ENCODE results near the gene NPTN.
"Not testable (repeated sequence)": the region's sequence is repeated elsewhere in the genome, so short reads cannot be mapped to it uniquely, and the experiment has no call there.

Gene NPTN

DNA sequence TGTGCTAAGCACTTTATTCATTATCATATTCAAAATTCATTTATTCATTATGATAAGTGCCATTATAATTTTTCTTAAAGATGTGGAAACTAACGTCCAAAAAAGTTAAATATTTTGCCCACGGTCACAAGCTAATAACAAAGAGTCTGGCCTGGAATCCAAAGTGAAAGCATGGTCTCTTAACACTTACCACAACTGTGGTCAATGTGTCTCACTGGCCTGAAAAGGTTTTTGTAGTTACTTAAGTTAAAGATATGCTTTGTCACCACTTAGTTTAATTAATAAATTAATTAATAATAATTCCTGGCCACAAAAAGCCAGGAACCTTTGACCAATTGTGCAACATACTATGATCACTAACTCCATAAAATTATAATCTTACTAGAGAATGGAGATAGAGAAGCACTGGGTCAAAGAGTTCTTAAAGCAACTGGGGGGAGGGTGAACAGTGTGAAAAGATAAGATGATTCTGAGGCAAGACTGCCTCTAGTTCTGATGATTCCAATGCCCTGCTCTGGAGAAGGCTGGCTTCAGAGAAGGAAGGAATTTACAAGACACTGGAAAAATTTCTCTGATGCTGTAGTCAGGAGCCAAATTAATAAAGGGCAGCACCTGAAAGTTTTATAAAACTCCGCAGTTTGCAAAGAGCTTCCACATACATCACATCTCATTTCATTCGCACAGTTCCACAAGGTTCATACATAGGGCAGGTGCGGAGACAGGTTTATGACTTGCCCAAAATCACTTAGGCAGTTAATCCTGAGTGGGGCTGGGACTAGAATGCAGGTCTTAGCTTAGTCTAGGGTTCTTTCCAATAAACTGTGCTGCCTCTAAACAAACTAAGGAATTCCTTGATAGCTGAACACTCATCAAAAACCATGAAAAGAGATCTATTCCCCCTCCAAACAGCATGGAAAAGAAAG lies 32.5 kb downstream of the NPTN start:
- no peak for DNase-seq

DNA sequence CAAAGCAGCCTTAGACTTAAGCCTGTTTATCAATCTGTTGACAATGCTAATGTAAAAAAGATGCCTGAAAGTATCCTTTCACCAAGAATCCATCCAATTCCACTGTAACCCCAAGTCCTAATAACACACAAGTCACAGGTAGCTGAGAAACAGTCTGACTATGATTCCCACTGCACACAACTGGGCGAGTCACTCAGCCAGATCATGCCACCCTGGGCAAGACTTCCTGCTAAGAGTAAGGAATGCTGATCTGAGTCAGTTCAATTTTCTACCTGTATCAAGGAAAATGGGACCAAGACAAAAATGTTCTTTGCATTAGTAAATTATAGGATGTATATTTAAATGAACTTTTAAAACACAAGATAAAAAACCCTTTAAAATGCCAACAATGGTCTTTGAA lies 33.3 kb downstream of the NPTN start:
- DNase-seq, result no peak

DNA sequence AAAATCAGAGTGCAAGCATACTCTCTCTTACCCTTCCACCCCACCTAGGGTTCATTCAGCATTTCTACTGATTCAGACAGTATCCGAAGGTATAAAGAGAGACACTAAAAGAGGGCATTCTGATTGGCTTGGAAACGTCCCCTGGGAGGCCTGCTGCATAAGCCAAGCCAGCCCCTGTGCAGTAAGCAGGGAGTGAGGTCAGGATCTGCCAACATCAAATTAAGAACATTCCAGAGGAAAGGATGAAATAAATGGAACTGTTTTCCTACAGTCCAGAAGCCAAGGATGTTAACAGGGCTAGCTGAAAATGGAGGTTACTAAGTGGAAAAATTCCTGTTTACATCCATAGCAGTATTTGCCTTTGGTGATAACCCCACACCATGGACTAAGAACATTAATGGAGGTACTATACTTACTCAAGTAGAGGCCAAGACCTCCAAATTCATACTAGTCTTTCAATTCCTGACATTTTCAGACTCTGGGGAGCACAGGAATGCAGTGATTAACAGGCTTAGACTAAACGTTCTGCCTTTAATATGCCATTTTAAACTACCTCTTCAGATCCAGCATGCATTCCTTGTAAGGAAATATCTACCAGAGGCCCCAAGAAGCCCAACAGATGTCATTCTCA lies 34.5 kb downstream of the NPTN start:
- no peak for DNase-seq

DNA sequence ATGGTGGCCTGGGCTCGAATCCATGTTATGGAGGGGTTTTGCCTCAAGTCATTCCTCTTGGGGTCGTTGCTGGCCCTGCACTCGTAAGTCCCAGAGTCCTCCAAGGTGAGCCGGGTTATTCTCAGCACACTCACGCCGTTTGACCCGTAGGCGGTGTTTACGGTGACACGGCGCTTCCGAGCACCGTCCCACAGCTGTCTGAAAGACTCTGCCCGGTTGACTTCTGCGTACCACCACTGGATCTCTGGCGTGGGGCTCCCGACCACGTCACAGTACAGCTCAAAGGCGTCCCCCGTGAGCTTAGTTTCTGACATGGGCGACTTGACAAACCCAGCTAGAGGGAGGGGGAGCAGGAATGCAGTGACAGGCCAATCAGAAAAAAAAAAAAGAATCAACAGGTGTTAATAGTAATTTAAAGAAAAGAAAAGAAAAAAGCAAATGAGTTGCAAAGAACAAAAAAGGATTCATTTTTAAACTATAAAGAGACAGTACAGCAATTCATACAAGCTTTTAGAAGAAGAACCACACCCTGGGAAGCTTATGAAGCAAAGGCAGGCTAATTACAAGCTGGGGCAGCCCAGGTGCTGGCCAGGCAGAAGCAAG lies 36.1 kb downstream of the NPTN start:
- no peak for DNase-seq

DNA sequence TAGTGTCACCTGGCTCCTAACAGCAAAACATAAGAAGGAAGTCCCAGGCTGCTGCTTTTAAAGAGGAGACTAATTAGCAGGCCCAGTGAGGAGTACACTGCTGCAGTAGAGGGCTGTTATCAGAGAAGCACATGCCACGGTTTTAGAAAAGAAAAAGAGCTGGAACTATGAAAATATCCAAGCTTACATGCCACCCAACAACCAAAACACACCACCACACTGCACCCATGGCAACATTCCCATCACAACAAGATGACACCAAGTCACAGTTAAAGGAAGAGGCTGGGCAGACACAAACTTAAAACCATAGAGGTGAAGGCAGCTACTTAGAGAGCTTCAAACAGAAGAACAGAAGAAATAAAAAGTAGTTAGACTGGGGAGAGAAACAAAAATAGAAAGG lies 37.0 kb downstream of the NPTN start:
- DNase-seq, result no peak

DNA sequence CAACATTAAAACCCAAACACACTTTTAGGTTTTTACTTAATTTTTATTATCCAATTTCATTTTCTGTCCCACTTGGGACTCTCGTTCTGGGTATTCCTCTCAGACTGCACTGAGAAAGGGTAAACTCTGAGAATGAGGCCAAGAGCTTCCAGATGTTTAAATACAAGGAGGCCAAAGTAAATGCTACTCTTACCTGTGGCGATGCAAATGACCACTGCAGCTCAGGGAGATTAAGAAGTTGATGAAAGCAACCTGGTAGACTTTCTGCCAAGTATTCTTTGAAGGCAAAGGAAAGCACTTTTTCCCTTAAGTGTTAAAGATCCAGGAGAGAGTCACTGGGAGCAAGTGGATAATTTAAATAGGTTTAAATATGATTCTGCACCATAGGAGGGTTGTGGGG lies 39.1 kb downstream of the NPTN start:
- DNase-seq, result no peak

DNA sequence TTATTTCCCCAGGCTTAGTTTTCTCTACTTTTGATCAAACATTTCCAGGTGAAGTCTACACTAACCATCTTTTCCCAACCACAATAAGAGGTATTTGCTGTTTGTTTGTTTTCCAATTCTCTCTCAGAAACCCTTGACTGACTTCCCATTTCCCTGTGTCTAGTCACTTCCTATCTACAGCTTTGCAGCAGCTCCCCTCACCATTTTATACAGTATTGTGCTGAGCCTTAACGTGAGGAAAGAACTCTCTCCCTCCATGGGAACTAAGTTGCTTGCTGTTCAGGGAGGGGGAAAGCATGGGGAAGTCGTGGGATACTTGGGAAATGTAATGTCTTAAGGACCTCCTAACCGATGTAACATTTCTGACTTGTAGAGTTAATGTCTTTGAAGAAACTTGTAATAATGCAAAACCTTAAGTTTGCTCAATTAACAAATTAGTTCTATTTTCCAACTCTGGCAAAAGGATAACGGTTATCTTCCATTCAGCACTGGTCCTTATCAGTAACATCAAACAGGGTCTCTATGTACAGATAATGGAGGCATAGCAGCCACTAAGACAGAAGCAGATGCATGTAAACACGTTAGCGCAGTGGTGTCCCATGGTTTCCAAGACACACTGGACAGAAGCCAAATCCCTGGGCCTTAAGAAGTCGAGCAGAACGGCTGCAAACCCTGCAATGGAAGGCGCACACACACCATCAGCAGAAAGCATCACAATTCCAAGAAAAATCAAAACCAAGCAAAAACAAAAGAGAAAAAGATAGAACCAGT lies 39.7 kb downstream of the NPTN start:
- DNase-seq, result no peak

DNA sequence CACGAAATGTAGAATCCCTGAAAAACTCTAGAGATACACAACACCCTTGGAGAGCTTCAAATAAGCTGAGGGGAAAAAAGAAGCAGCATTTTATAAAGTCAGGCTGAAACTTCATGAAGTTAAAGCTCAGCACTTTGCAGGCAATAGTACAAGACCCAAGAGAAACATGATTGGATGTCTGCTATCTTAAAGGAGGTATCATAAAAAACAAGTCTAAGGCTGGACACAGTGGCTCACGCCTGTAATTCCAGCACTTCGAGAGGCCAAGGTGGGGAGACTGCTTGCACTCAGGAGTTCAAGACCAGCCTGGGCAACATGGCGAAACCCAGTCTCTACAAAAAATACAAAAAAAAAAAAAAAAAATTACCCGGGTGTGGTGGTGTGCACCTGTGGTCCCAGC lies 42.9 kb downstream of the NPTN start:
- no peak for DNase-seq

DNA sequence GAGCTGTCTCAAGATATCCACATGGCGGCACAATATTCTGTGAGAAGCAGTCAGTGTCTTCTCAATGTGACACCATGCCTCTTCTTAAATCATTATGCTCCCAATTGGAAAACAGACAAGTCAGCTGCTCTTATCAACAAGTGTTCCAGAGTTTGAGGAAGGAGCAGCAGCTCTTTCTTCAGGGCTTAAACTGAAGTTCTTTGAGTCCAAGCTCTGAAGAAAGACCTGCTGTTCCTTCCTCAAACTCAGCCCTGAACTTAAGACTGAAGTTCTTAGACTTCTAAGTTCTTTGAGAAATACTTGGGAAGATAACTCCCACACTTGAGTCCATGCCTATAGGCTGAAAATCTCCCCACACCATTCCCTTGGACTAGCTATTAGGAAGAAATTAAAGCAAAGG lies 43.4 kb downstream of the NPTN start:
- no peak for DNase-seq

DNA sequence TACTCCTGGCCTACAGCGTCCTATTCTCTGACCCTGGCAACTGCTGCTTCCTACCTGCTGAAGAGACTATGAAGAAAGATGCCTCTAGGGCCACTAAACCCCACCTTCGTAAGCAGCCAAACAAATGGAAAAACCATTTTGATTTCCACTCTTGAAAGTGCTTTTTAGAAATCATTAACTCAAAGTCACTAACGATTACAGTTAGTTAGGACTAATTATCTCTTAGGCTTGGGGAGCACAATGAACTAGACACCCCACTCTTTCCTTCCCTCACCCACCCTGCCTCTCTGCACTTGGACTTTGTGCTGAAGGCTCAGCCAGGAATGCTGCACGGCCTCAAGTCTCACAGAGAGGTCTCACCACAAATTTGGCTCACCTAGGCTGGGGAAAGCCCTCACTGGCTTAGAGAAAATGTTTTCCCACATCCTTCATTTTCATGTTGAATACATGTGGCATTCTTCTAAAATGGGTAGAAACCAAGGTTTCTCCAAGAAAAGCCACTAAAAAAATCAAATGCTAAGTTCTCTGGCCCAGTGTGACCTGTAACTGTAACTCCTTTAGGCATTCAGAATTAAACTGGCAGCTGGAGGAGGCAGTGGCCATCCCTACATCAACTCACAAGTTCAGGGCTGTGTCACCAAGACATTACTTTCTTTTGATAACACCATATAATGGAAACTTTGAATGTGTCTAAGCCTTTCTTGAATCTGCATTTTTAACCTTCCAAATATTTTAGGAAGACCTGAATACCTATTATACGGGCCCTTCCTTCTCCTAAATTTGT lies 47.1 kb downstream of the NPTN start:
- DNase-seq, result no peak

DNA sequence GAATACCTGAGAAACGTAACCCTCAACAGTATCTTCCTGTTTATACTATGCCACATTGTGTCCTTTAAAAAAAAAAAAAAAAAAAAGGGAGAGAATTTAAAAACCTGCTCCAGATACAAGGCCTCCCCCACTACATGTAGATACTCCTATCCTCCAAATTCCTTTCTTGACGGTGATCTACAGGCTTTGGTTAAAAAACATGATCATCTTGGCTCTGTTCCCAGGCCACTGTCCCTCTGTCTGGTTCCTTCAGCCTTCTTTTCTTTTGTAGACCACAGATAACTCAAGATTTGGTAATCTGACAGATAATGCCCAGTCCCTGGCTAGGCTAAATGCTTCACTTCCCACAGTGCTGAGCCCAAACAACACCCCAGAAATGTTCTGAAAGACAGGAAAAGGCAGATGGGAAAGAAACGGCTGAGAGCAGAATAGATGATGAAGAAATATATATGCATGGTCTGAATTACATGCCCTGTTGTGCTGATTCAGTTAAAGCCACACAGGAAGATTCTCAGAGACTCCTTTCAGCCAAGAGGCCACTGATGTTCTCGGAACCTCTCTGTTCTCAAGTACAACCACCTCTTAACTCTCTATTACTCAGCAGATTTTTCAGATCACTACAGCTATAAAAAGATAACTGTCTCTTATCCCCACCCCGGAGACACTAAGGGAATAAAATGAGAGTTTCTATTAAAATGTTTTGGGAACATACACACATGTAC lies 48.3 kb downstream of the NPTN start:
- DNase-seq, result no peak

DNA sequence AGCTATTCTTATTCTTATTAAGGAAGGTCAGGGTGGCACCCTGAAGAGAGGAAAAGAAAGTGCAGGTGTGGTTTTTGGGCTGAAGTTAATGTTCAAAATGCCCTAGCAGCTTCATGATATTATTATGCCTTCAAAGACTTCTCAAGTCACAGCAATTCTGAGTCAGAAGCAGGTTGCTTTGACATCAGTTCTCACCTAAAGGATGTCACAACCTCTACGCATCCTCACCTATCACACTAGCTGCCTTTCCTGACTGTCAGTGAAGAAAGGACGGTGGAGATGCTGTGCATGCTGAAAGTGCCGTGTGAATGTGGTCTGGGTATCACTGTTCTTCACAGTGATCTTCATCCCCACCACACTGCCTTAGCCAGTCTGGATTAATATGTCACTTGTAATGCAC lies 49.6 kb downstream of the NPTN start:
- no peak for DNase-seq

DNA sequence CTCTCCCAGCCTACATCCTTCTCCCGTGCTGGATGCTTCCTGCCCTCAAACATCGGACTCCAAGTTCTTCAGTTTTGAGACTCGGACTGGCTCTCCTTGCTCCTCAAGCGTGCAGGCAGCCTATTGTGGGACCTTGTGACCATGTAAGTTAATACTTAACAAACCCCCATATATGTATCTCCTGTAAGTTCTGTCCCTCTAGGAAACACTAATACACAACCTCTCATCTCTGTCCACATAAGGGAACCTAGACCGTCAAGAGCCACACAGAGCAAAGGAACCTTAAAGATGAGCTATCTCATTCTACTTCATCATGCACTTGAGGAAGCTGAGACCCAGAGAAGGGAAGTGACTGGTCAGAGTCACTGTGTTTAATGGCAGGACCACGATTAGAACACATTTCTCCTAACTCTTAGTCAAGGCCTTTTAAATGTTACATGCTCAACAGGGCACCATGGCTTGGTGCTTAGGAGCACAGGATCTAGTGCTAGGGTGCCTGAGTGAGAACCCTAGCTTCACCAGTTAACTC lies 50.3 kb downstream of the NPTN start:
- no peak for DNase-seq

DNA sequence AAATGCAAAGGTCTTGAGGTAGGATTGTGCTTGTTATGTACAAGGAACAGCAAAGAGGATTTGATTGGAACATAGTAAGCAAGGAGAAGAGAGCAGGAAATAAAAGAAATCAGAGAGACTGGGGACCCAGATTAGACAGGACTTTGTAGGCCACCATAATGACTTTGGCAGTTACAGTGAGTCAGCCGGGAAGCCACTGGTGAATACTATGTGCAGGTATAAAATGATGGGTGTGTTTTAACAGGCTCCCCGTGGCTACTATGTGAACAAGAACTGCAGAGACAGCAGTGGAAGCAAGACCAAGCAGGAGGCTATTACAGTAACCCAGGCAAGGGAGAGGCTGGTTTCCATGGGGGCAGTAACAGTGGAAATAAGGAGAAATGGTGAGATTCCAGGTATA lies 55.2 kb downstream of the NPTN start:
- no peak for DNase-seq

DNA sequence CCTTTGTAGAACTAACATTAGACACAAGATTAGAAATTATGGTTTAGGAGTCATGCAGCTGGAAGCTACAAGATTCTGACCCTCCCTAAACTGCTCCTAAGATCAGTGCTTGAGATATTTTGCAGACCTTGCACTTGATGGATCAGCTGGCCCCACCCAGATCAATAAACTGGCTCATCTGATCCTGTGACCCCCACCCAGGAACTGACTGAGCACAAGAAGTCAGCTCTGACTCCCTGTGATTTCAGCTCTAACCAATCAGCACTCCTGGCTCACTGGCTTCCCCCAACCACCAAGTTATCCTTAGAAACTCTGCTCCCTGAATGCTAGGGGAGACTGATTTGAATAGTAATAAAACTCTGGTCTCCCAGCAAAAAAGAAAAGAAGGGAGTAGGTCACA lies 55.6 kb downstream of the NPTN start:
- not testable (repeated sequence) for DNase-seq

DNA sequence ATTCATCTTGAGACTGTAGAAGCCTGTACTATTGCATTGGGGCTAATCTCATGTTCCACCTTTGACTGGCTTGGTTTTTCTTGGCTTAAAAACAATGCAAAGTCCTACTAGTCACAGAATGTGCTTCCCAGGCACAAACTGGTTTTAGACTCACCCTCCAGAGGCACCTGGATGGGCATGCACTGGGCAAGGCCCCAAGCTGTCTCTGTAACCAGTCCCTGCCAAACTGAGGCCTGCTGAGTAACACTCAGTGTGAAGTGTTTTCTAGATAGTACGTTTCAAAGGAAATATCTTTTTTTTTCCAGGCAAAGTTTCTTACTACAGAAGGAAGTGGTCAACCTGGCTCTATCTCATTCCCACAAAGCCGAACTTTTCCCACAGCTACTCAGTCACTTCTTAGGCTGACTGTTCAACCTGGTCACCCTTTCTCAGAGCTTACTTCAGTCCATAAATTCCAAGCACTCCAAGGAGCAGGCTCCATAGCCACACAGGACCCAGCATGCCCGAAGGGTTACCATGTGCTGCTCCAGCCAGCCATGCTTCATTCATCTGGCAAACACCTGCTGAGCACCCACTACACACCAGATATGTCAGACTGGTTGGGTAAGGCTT lies 57.4 kb downstream of the NPTN start:
- no peak for DNase-seq

DNA sequence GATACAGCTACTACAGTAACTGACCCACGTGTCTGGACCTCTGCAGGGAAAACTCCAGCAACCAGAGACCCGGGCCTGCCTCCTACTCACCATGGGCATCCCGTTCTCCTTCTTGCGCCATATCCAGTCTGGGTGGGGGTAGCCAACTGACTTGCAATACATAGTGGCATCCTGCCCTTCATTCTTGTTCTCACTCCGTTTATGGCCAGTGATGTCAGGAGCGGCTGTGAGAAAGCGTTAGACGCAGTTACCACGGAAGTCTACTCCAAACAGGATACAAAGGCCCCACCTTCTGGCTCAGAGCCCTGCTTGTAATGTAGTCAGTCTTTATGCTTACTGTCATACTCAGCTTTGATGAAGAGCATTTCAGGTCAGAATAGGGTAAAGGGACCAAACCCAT lies 59.6 kb downstream of the NPTN start:
- DNase-seq, result peak; percentile 65 to 73

DNA sequence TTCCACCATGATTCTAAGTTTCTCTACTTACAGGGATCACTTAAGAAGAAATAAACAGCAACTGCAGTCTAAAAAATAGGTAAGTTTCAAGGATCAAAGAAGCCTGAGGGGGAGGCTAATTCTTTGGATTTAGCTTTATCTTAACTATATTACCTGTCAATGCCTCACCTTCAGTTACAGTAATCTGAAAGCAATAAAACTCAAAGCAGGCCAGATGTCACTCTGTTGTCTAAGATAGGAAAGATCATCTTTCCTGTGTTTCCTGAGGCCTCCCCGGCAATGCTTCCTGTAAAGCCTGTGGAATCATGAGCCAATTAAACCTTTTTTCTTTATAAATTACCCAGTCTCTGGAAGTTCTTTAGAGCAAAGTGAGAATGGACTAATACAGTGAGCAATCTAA lies 60.2 kb downstream of the NPTN start:
- DNase-seq, result no peak

DNA sequence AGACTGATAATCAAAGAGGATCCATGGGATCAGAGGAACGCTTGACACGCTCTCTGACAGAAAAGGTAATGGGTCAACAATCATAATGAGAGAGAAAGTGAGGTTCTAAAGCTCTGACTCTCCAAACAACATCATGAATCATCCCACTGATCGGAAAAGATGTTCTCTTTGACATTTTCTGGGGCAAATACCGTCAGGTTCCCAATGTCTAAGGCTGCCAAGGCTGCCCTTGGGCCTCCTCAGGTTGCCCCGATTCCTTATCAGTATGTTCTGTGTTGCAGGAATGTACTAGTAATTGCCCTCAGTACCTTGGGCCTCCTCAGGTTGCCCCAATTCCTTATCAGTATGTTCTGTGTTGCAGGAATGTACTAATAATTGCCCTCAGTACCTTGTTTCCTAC lies 60.9 kb downstream of the NPTN start:
- no peak for DNase-seq

DNA sequence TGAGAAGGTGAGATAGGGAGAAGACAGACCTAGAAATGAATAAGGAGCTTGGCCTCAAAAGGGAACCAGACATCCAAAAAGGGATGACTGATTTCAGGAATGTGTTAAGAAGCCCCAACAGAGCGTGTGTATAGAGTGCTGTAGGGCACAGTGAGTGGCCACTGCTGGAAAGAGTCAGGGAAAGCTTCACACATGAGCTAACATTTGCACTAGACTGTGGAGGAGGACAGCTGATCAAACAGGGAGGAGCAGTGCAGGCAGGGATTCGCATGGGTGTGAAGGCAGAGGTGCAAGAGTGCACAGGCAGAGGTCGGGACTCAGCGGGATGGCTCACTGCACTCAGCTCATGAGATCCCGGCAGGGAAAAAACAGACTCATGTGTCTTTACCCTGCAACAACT lies 61.8 kb downstream of the NPTN start:
- peak; percentile 92 for DNase-seq

DNA sequence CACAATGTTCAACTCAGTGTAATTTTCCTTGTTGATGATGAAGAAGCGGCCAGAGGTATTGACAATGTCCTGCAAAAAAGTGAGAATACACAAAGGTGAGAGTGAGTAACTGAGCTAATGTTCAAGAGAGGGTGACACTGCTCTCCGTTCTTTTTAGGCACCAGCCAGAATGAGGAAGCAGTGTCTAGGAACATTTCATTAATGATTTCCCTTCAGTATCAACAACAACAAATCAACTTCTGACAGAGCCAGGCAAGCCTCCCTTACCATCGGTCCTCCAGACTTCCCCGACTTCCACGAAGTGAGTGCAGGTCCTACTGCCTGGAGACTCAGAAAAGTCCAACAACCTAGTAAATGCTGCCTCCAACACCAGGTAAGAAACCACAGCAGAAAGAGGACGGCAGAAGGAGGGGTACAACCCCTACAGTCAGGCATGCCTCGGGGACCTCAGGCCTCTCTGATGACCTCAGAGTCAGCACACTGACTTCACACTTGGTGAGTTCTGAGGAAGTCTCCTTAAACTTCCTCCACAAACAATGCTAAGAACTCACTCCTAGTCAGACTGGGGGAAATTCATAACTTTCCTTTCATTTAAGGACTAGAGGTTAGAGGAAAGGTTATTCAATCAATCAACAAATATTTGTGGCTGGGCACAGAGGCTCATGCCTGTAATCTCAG lies 62.7 kb downstream of the NPTN start:
- no peak for DNase-seq

Measured in SHP77 (cell line).